Gastroesophageal sphincter (tissue), 4 donors: ENCODE measurements around the gene ELF1. TPM values are rescaled to one million over a fixed set of nuclear protein-coding genes. Genes with fewer than 3 reads are reported as not detected.
A peak's percentile ranks its signal among the peaks of the same experiment; 100 is the strongest.
"Not testable (repeated sequence)": the region's sequence is repeated elsewhere in the genome, so short reads cannot be mapped to it uniquely, and the experiment has no call there.

ENCODE experiments used
- ATAC-seq: fragments of 150-250 bp; one replicate; pipeline ENCODE4 v1.9.1; 2016; ENCODE audit warnings: mild to moderate bottlenecking, moderate library complexity
- H3K27ac ChIP-seq, 4 donors: fragments of 200-600 bp; sonication (generic) in 3 of 4; 1 replicate in 3 of 4; 2 replicates in 1 of 4; pipeline ENCODE4 v1.5.1; 2016 to 2019
- H3K27me3 ChIP-seq: fragments of 200-600 bp; sonication (generic); one replicate; pipeline ENCODE4 v1.5.1; 2019
- H3K36me3 ChIP-seq, 2 donors: fragments of 200-600 bp; sonication (generic); one replicate each; pipeline ENCODE4 v1.5.1; 2019; ENCODE audit warnings: control low read depth in 1 of 2
- H3K4me1 ChIP-seq, 3 donors: fragments of 200-600 bp; sonication (generic); 1 replicate in 2 of 3; 2 replicates in 1 of 3; pipeline ENCODE4 v1.5.1; 2016 to 2019; ENCODE audit warnings: control low read depth in 2 of 3
- H3K4me3 ChIP-seq, 2 donors: fragments of 200-600 bp; sonication (generic); one replicate each; pipeline ENCODE4 v1.5.1; 2019; ENCODE audit warnings: mild to moderate bottlenecking in 1 of 2, moderate library complexity in 1 of 2
- H3K9me3 ChIP-seq, 3 donors: fragments of 200-600 bp; sonication (generic); one replicate each; pipeline ENCODE4 v1.5.1; 2017 to 2019; ENCODE audit warnings: control low read depth in 2 of 3
- CTCF ChIP-seq, 4 experiments: fragments of 200-600 bp in 2 of 4; fragments of 450-650 bp in 2 of 4; sonication (generic) in 1 of 4; IDR thresholded peaks; one replicate each; pipeline ENCODE4 v1.5.1; 2017 to 2019; ENCODE audit warnings: antibody characterized with exemption in 4 of 4, mild to moderate bottlenecking in 2 of 4, moderate library complexity in 2 of 4
- EP300 ChIP-seq: sonication (generic); formaldehyde crosslinking; IDR thresholded peaks from one replicate; pipeline ENCODE4 v1.6.1; 2017; ENCODE audit warnings: antibody characterized with exemption, mild to moderate bottlenecking
- POLR2A ChIP-seq, 2 donors: fragments of 450-650 bp; IDR thresholded peaks; one replicate each; pipeline ENCODE4 v1.6.1; 2017; ENCODE audit warnings: antibody characterized with exemption in 2 of 2, mild to moderate bottlenecking in 2 of 2, moderate library complexity in 1 of 2
- POLR2AphosphoS5 ChIP-seq: sonication (generic); formaldehyde crosslinking; IDR thresholded peaks from one replicate; pipeline ENCODE4 v1.6.1; 2017; ENCODE audit warnings: antibody characterized with exemption
- WGBS, 2 donors: methylation state at CpG; one replicate each; pipeline ENCODE4 v1.1.5; 2018; ENCODE audit warnings: low coverage in 1 of 2; 5-methylcytosine and 5-hydroxymethylcytosine counted together
- total RNA-seq, 4 donors: library from RNA; depleted of rRNA; stranded (reverse); fragments of >200 nt; gene quantifications; one replicate each; pipeline ENCODE4 v1.1.0, GENCODE V29; 2016

Gene ELF1
- total RNA-seq, 4 donors from 2014 or later: 58.2 to 86.6 (median 69.3) TPM

DNA sequence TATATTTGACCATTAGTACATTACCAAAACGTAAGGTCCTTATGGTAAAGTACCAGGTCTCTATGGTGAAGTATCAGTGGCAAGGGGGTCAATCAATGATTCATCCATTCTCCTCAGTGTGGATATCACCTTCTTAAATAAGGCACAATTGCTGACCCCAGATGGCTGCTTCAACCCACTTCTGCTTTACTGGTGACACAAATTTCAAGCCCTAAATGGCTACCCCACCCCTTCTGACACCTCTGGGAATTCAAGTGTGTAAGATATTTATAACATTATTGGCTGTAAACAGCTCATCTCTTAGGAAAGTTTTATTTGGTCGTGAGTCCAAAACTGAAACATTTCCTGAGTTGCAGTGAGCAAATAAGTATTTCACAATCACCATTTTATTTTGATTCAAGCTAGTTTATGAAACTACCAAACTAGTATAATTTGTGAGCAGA, 34.3 kb upstream of the ELF1 start:
- Histone ChIP-seq H3K27me3 (no peaks in the 10 kb centered on the region), H3K4me1 (peaks cover 7 to 94% (median 21%) of the 10 kb centered on the region in 3 donors), H3K27ac (peak overlapping the region in 3 of 4 donors; percentile 34 to 64 (median 64)), H3K9me3 (no peaks in the 10 kb centered on the region), H3K36me3 (no peaks in the 10 kb centered on the region), H3K4me3 (no peak overlapping the region)
- WGBS, 2 donors: 15 to 59% methylated on average over 1 to 2 of the region's 2 CpGs
- ATAC-seq: peak; percentile 71
- peak; percentile 53 for TF ChIP-seq POLR2AphosphoS5
- no peak for TF ChIP-seq EP300
- no peak for TF ChIP-seq POLR2A (IDR thresholded peaks at IDR 0.05)

DNA sequence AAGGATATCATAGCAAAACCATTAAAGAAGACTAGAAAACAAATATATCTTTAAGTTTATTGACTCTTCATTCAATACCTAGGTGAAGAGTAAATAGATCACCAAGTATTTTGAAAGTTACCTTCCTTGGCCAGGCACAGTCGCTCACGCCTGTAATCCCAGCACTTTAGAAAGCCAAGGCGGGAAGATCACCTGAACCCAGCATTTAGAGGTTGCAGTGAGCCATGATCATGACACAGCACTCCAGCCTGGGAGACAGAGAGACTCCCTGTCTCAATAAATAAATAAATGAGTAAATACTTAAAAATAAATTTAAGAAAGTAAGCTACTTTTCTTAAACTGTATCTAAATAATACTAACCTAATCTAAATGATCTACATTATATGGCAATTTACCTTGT, 33.3 kb upstream of the ELF1 start:
- WGBS, 2 donors: 93 to 100% methylated on average over 2 to 3 of the region's 3 CpGs
- H3K9me3 ChIP-seq: no peaks in the 10 kb centered on the region
- no peak for TF ChIP-seq EP300
- TF ChIP-seq CTCF (IDR thresholded peaks at IDR 0.05): no peak
- no peak for TF ChIP-seq POLR2AphosphoS5
- no peak for TF ChIP-seq POLR2A (IDR thresholded peaks at IDR 0.05)
- H3K27me3 ChIP-seq: no peaks in the 10 kb centered on the region
- H3K4me1 ChIP-seq: peaks cover 7 to 84% (median 17%) of the 10 kb centered on the region in 3 donors
- no peak overlapping the region for H3K4me3 ChIP-seq
- ATAC-seq: no peak
- H3K27ac ChIP-seq: no peak overlapping the region
- H3K36me3 ChIP-seq: peaks cover 0 to 7% of the 10 kb centered on the region in 2 donors

- no peak for ATAC-seq
- WGBS, 2 donors: 82 to 88% methylated on average over 4 of the region's 4 CpGs
These were observed 30.6 kb upstream of the ELF1 start for GRCh38 chr13:41049480-41050440.

GRCh38 chr13:41048640-41049039, 29.5 kb upstream of the ELF1 start:
- H3K36me3 ChIP-seq: peaks cover 0 to 7% of the 10 kb centered on the region in 2 donors
- ATAC-seq: no peak
- peaks cover 0 to 46% (median 0%) of the 10 kb centered on the region in 3 donors for H3K4me1 ChIP-seq
- no peak overlapping the region for H3K27ac ChIP-seq
- H3K9me3 ChIP-seq: no peaks in the 10 kb centered on the region
- no peak overlapping the region for H3K4me3 ChIP-seq
- TF ChIP-seq POLR2A (IDR thresholded peaks at IDR 0.05) (no peak), EP300 (no peak), CTCF (IDR thresholded peaks at IDR 0.05) (no peak), POLR2AphosphoS5 (no peak)
- H3K27me3 ChIP-seq: no peaks in the 10 kb centered on the region
- WGBS, 2 donors: 93 to 100% methylated on average over 4 to 5 of the region's 5 CpGs

More at GRCh38 chr13:41049480-41050440, 30.6 kb upstream of the ELF1 start:
- H3K27ac ChIP-seq: no peak overlapping the region
- TF ChIP-seq CTCF (IDR thresholded peaks at IDR 0.05) (no peak), POLR2AphosphoS5 (no peak), EP300 (no peak), POLR2A (IDR thresholded peaks at IDR 0.05) (no peak)
- no peaks in the 10 kb centered on the region for H3K9me3 ChIP-seq
- no peaks in the 10 kb centered on the region for H3K27me3 ChIP-seq
- peaks cover 0 to 7% of the 10 kb centered on the region in 2 donors for H3K36me3 ChIP-seq
- H3K4me1 ChIP-seq: peaks cover 0 to 57% (median 5%) of the 10 kb centered on the region in 3 donors
- no peak overlapping the region for H3K4me3 ChIP-seq

GRCh38 chr13:41042419-41042818, 23.3 kb upstream of the ELF1 start:
- H3K36me3 ChIP-seq, ATAC-seq, H3K27ac ChIP-seq, H3K9me3 ChIP-seq, H3K27me3 ChIP-seq, H3K4me3 ChIP-seq: not testable (repeated sequence)
- peaks cover 0 to 14% (median 0%) of the 10 kb centered on the region in 3 donors for H3K4me1 ChIP-seq
- WGBS, 2 donors: 100% methylated on average over 4 of the region's 4 CpGs; no CpG with 5 or more reads in 1 of the 2 donors
